Fibroblast of villous mesenchyme (primary cell): ENCODE measurements around the gene ZRANB3. TPM values are rescaled to one million over a fixed set of nuclear protein-coding genes. Genes with fewer than 3 reads are reported as not detected.

ENCODE experiments used
- DNase-seq: peaks from one replicate; pipeline ENCODE4 v3.0.0-alpha.2; 2010; ENCODE audit warnings: low read depth
- H3K4me3 ChIP-seq: 2 replicates; pipeline ENCODE4 v1.5.1; 2011; ENCODE audit warnings: low read depth, mild to moderate bottlenecking, low read length
- CTCF ChIP-seq: IDR thresholded peaks from 2 replicates; pipeline ENCODE4 v1.5.1; 2012; ENCODE audit warnings: low read depth, mild to moderate bottlenecking, low read length; ENCODE audit not compliant: insufficient read depth
- total RNA-seq: library from RNA; depleted of rRNA; stranded (reverse); fragments of >200 nt; gene quantifications from 2 replicates; pipeline ENCODE4 v1.2.3, GENCODE V29; 2012

Gene ZRANB3
- total RNA-seq, 1 donor, result 9.1 TPM

GRCh38 chr2:135218426-135218825, 312.6 kb downstream of the ZRANB3 start:
- DNase-seq, result no peak
- no peak for TF ChIP-seq CTCF
- no peak overlapping the region for H3K4me3 ChIP-seq

DNA sequence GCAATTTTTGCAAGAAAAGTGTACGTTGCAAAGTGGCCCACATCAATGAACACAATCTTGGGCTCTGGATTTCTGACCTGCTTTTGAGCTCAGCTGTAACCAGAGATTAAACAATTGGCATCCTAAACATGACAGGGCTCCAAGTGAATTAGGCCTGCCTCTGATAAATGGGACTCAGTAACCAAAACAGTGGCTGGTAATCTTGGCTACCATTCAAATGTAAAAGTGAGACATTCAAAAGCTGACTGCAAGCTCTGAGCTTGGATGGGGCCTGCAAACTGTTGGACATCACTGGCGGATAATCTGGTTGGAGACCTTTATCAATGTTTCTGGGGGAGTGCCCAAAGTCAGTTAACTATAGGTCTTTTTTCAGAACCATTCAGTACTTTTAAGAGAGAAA, 318.3 kb downstream of the ZRANB3 start:
- peak; percentile 5 for DNase-seq
- TF ChIP-seq CTCF, result no peak

DNA sequence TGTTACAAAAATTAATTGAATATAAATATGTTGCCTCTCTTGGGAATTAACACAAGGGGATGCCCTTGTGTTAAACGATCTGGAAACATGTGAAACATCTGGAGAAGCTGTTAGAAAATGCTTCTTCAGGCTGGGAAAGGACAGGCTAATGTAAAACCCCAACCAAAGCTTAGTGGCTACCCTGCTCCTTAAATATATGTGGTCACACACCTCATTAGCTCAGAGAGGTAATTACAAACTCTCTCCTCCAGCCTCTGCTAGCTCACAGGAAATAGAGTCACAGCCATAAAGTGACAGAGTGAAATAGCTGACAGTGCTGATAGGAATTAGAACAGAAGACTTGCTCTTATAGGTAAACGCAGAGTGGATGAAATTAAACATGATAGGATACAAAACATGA, 323.0 kb downstream of the ZRANB3 start:
- TF ChIP-seq CTCF, result no peak
- DNase-seq, result no peak
- H3K4me3 ChIP-seq, result no peak overlapping the region

More for the DNA sequence above, 318.3 kb downstream of the ZRANB3 start:
- no peak overlapping the region for H3K4me3 ChIP-seq

DNA sequence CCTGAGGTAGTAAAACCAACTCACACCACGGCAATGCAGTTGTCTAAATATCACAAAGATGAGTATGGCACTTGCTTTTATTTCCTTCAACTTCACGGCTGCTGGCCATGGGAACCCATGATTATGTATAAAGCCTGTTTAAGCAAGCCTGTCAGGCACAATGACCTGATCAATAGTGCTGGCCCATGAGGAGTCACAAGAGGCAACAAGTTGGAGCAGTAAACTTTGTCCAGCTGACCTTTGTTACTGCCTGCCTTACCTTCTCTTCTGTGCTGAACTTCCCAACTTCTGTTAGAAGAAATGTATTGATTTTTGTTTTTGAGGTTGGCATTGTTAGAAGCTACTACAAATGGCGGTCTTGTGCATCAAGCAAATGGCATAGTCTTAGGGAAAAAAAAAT, 327.1 kb downstream of the ZRANB3 start:
- H3K4me3 ChIP-seq, result no peak overlapping the region
- DNase-seq, result no peak
- no peak for TF ChIP-seq CTCF

DNA sequence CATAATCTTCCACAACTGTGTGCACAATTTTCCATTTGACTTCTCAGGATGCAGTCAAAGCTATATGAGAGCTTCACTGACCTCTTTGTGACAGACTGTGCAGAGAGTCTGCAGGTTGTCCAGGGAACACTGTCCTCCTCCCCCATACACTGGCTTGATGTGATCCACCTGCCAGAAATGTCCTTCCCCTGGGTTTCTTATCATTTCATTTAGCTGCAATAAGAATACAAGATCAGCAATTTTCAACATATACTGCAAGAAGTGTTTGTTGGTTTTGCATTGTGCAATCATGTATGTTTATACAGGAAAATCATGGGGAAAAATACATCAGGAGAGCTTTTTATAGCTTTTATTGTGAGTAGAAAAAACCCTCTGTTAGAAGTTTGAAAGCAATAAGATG, 328.3 kb downstream of the ZRANB3 start:
- peak; percentile 64 for DNase-seq
- no peak for TF ChIP-seq CTCF
- no peak overlapping the region for H3K4me3 ChIP-seq

DNA sequence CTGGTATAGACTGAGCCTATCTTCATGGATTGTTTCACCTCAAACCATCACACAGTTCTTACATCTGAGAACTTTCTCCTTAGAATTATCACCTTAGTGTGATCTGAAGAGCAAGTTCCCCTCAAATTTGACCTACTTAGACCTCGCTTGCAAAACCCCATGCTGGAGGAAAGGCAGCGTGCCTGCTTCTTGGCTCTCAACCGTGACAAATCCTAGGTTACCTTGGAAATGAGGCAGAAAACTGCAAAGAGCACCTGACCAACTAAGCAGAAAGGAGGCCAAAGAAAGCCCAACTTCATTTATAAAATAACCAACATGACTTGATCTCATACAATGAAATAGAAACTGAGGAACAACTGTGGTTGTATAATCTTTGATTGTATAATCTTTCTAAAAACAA, 332.5 kb downstream of the ZRANB3 start:
- no peak for TF ChIP-seq CTCF
- no peak for DNase-seq
- H3K4me3 ChIP-seq, result no peak overlapping the region

GRCh38 chr2:135190799-135191198, 340.2 kb downstream of the ZRANB3 start:
- no peak overlapping the region for H3K4me3 ChIP-seq
- TF ChIP-seq CTCF, result no peak
- no peak for DNase-seq
